Activated naive CD8-positive, alpha-beta T cell treated with anti-CD3 and anti-CD28 coated beads, Interleukin-2, amount 50 U/mL, for 24 hours (primary cell): ENCODE results near the gene TSPAN3.

Experiments
- ATAC-seq: fragments of 150-1000 bp; cut with Tn5 transposase; one replicate; pipeline ENCODE4 v1.10.0; 2021
- DNase-seq: peaks from one replicate; pipeline ENCODE4 v3.0.0; 2021
- H3K27ac Mint-ChIP-seq: one replicate; pipeline ENCODE4 v1.8.0; 2021; ENCODE audit warnings: mild to moderate bottlenecking, mixed read lengths
- H3K27me3 Mint-ChIP-seq: one replicate; pipeline ENCODE4 v1.8.0; 2021; ENCODE audit warnings: mixed read lengths
- H3K36me3 Mint-ChIP-seq: one replicate; pipeline ENCODE4 v1.8.0; 2021; ENCODE audit warnings: low read depth, mixed read lengths
- H3K4me1 Mint-ChIP-seq: one replicate; pipeline ENCODE4 v1.8.0; 2021; ENCODE audit warnings: mixed read lengths
- H3K4me3 Mint-ChIP-seq: one replicate; pipeline ENCODE4 v1.8.0; 2021; ENCODE audit warnings: mild to moderate bottlenecking, moderate library complexity, mixed read lengths
- H3K9me3 Mint-ChIP-seq: one replicate; pipeline ENCODE4 v1.8.0; 2021; ENCODE audit warnings: mixed read lengths

The TSPAN3 gene

DNA sequence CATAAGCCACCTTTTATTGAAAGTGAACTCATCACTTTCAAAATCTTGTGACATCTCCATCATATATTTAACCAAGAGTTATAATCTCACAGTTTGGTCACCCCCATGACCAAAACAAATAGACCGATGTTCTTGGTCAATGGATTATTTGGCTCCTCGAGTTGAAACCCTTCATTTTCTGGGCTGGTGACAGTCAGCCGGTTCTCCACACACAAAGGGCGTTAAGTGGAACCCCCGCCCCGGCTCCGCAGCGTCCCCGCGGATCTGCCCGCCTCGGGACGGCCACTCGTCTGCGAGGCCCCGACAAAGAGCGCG, 772 bp downstream of the TSPAN3 start:
- DNase-seq (no peak), ATAC-seq (no peak)
- peak overlapping the region; percentile 68 for H3K27ac Mint-ChIP-seq

GRCh38 chr15:77069521-77070121, 1.3 kb downstream of the TSPAN3 start:
- ATAC-seq (no peak), DNase-seq (no peak)
- peaks cover 16% of the 10 kb centered on the region for H3K36me3 Mint-ChIP-seq
- peak overlapping the region; percentile 86 for H3K4me3 Mint-ChIP-seq
- H3K27me3 Mint-ChIP-seq = no peaks in the 10 kb centered on the region
- H3K4me1 Mint-ChIP-seq = peaks cover 44% of the 10 kb centered on the region
- H3K27ac Mint-ChIP-seq = peak overlapping the region; percentile 68
- H3K9me3 Mint-ChIP-seq = no peaks in the 10 kb centered on the region

More for the DNA sequence above, 772 bp downstream of the TSPAN3 start:
- Mint-ChIP-seq H3K4me1 (peaks cover 39% of the 10 kb centered on the region), H3K27me3 (no peaks in the 10 kb centered on the region), H3K9me3 (no peaks in the 10 kb centered on the region), H3K4me3 (peak overlapping the region; percentile 86), H3K36me3 (peaks cover 16% of the 10 kb centered on the region)

DNA sequence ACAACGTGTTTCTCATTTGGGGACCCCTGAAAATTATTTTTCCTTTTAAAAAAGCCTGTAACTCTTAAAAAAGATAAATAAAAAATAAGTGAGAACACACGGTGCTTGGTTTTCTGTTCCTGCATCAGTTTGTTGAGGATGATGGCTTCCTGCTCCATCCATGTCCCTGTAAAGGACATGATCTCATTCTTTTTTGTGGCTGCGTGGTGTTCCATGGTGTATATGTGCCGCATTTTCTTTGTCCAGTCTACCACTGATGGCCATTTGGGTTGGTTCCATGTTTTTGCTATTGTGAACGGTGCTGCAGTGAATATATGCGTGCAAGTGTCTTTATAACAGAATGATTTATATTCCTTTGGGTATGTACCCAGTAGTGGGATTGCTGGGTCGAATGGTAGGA, 2.3 kb downstream of the TSPAN3 start:
- H3K27me3 Mint-ChIP-seq = no peaks in the 10 kb centered on the region
- H3K36me3 Mint-ChIP-seq = peaks cover 16% of the 10 kb centered on the region
- H3K9me3 Mint-ChIP-seq = no peaks in the 10 kb centered on the region
- no peak overlapping the region for H3K4me3 Mint-ChIP-seq
- no peak overlapping the region for H3K27ac Mint-ChIP-seq
- ATAC-seq (no peak), DNase-seq (no peak)
- peaks cover 53% of the 10 kb centered on the region for H3K4me1 Mint-ChIP-seq

- DNase-seq = no peak
- Mint-ChIP-seq H3K4me1 (peaks cover 60% of the 10 kb centered on the region), H3K9me3 (no peaks in the 10 kb centered on the region), H3K27ac (peak overlapping the region; percentile 1), H3K36me3 (peaks cover 16% of the 10 kb centered on the region), H3K4me3 (no peak overlapping the region), H3K27me3 (no peaks in the 10 kb centered on the region)
- ATAC-seq = no peak
Observed at GRCh38 chr15:77067691-77068367, 3.1 kb downstream of the TSPAN3 start.

- no peak overlapping the region for H3K4me3 Mint-ChIP-seq
- H3K4me1 Mint-ChIP-seq = peaks cover 66% of the 10 kb centered on the region
- H3K36me3 Mint-ChIP-seq = peaks cover 16% of the 10 kb centered on the region
- H3K9me3 Mint-ChIP-seq = no peaks in the 10 kb centered on the region
- no peak for DNase-seq
- peak overlapping the region; percentile 55 for H3K27ac Mint-ChIP-seq
- no peak for ATAC-seq
- no peaks in the 10 kb centered on the region for H3K27me3 Mint-ChIP-seq
Observed at GRCh38 chr15:77066971-77067690, 3.8 kb downstream of the TSPAN3 start.

DNA sequence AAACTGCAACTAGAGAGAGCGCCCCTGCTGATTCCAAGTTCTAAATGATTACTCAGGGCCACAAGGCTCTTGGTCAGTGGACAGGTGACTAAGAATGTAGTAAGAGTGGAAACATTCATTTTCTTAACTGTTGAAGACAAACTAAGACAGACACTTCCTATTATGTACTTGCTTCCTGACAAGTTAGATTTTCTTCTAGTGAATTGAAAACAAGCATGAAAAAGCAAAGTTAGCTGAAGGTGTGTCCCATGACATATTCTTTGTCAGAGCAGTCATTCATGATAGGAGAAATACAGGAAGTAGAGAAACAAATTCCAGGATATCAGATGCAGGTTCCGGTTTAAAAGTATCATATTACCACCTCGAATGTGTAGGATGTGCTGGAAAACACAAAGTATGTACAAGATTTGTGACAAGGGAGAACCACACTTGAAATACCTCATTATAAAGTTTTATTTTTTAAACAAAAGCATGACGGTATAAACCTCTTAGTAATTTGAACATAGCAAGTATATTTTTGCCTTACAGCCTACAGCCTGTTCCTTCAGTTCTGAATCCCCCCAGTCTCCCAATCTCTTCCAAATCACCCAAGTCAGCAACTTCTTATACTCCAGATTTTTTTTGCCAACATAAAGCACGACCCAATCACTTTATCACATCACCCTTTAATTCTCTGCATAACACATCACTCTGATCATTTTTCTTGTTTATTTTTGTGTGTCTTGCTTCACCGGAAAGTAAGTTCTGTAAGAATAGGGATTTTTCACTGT, 6.2 kb downstream of the TSPAN3 start:
- DNase-seq (no peak), ATAC-seq (peak; percentile 57)
- Mint-ChIP-seq H3K4me1 (peaks cover 66% of the 10 kb centered on the region), H3K36me3 (peaks cover 14% of the 10 kb centered on the region), H3K27me3 (no peaks in the 10 kb centered on the region), H3K9me3 (no peaks in the 10 kb centered on the region), H3K27ac (peak overlapping the region; percentile 3), H3K4me3 (no peak overlapping the region)

DNA sequence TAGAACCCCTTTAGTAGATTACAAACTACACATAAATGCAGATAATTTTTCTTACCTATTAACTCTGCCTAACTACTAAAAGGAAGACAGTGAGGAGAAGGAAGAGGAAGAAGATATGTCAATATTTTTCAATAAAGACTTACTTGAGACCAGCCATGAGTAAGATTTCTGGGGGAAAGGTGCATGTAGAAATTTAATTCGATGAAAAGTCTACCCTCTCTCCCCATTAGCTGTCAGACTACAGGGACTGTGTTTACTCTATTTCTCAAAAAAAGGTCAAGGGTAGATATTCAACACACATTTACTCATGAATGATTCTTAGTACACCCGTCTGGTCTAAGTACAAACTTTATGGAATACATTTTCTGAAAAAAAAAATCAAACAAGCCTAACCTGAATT, 6.8 kb downstream of the TSPAN3 start:
- Mint-ChIP-seq H3K27ac (no peak overlapping the region), H3K27me3 (no peaks in the 10 kb centered on the region), H3K4me3 (no peak overlapping the region), H3K36me3 (peaks cover 10% of the 10 kb centered on the region), H3K9me3 (no peaks in the 10 kb centered on the region), H3K4me1 (peaks cover 65% of the 10 kb centered on the region)
- ATAC-seq (no peak), DNase-seq (no peak)

DNA sequence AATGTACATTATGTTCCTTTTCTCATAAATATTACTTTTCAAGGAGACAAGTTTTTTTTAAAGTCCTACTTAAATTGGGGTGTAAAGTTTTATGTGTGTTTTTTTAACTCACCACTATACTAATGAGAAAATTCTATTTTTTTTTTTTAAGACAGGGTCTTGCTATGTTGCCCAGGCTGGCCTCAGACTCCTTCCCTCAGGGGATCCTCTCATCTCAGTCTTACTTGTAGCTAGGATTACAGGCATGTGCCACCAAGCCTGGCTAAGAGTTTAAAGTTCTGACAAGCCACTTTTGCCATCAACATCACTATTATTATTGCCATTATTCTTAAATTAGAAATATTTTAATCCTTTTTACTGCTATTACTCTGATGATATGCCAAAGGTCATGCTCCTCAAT, 7.7 kb downstream of the TSPAN3 start:
- H3K27ac Mint-ChIP-seq = no peak overlapping the region
- H3K9me3 Mint-ChIP-seq = no peaks in the 10 kb centered on the region
- H3K36me3 Mint-ChIP-seq = peaks cover 7% of the 10 kb centered on the region
- no peaks in the 10 kb centered on the region for H3K27me3 Mint-ChIP-seq
- DNase-seq (no peak), ATAC-seq (no peak)
- H3K4me3 Mint-ChIP-seq = no peak overlapping the region
- peaks cover 64% of the 10 kb centered on the region for H3K4me1 Mint-ChIP-seq

GRCh38 chr15:77060546-77060945, 10.4 kb downstream of the TSPAN3 start:
- Mint-ChIP-seq H3K9me3 (no peaks in the 10 kb centered on the region), H3K27ac (no peak overlapping the region), H3K4me1 (peaks cover 62% of the 10 kb centered on the region), H3K36me3 (peaks cover 2% of the 10 kb centered on the region), H3K4me3 (no peak overlapping the region), H3K27me3 (no peaks in the 10 kb centered on the region)
- DNase-seq (no peak), ATAC-seq (no peak)

- H3K27me3 Mint-ChIP-seq = no peaks in the 10 kb centered on the region
- H3K4me1 Mint-ChIP-seq = peaks cover 60% of the 10 kb centered on the region
- no peak overlapping the region for H3K27ac Mint-ChIP-seq
- H3K36me3 Mint-ChIP-seq = peaks cover 2% of the 10 kb centered on the region
- no peak overlapping the region for H3K4me3 Mint-ChIP-seq
- ATAC-seq (peak; percentile 46), DNase-seq (no peak)
- H3K9me3 Mint-ChIP-seq = no peaks in the 10 kb centered on the region
Observed at GRCh38 chr15:77059786-77060361, 11.0 kb downstream of the TSPAN3 start.

GRCh38 chr15:77058468-77058867, 12.4 kb downstream of the TSPAN3 start:
- peaks cover 55% of the 10 kb centered on the region for H3K4me1 Mint-ChIP-seq
- H3K27ac Mint-ChIP-seq = no peak overlapping the region
- ATAC-seq = no peak
- H3K36me3 Mint-ChIP-seq = peaks cover 7% of the 10 kb centered on the region
- DNase-seq = no peak
- no peaks in the 10 kb centered on the region for H3K27me3 Mint-ChIP-seq
- no peak overlapping the region for H3K4me3 Mint-ChIP-seq
- H3K9me3 Mint-ChIP-seq = no peaks in the 10 kb centered on the region

DNA sequence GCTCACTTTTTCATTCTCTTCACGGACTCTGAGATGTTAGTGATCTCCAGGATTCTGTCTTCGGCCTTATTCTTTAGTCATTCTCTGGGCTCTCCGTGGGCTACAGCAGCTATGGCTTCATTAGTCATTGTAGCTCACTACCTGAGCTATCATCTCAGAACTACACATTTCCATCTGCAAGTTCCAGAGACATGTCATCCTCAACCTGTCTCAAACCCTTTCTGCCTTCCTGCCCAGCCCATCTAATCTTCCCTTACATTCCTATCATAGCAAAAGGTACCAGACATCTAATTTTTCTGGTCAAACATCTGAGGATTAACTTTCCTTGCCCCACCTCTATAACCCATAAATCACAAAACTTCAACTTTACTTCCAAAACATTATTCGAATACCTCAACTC, 13.2 kb downstream of the TSPAN3 start:
- peaks cover 7% of the 10 kb centered on the region for H3K36me3 Mint-ChIP-seq
- peaks cover 50% of the 10 kb centered on the region for H3K4me1 Mint-ChIP-seq
- DNase-seq (no peak), ATAC-seq (peak; percentile 52)
- H3K27me3 Mint-ChIP-seq = no peaks in the 10 kb centered on the region
- no peaks in the 10 kb centered on the region for H3K9me3 Mint-ChIP-seq
- H3K27ac Mint-ChIP-seq = peak overlapping the region; percentile 3
- no peak overlapping the region for H3K4me3 Mint-ChIP-seq

DNA sequence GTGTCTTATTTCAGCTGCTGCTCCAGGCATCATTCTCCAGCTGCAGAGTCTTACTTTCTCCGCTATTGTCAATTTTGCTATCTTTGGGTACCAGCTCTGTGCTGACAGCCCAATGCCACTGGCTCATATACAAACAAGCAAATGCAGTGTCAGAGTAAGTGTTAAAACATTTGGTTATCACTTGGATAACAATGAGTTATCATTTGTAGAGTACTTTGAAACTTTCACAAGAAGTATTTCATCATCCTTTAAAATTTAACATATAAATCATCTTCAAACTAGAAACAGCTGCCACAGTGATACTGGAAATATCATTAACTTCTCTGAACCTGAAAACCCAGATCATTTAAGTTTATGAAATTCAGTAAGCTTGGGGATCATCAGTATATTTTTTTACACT, 13.8 kb downstream of the TSPAN3 start:
- no peak for DNase-seq
- peaks cover 45% of the 10 kb centered on the region for H3K4me1 Mint-ChIP-seq
- no peaks in the 10 kb centered on the region for H3K9me3 Mint-ChIP-seq
- no peaks in the 10 kb centered on the region for H3K27me3 Mint-ChIP-seq
- no peak overlapping the region for H3K27ac Mint-ChIP-seq
- H3K4me3 Mint-ChIP-seq = no peak overlapping the region
- peaks cover 14% of the 10 kb centered on the region for H3K36me3 Mint-ChIP-seq
- no peak for ATAC-seq

GRCh38 chr15:77053709-77054108, 17.2 kb downstream of the TSPAN3 start:
- DNase-seq (no peak), ATAC-seq (no peak)
- H3K36me3 Mint-ChIP-seq = peaks cover 29% of the 10 kb centered on the region
- H3K27ac Mint-ChIP-seq = no peak overlapping the region
- no peaks in the 10 kb centered on the region for H3K27me3 Mint-ChIP-seq
- peaks cover 28% of the 10 kb centered on the region for H3K4me1 Mint-ChIP-seq
- no peaks in the 10 kb centered on the region for H3K9me3 Mint-ChIP-seq
- H3K4me3 Mint-ChIP-seq = no peak overlapping the region
